HCT116 (cell line): ENCODE results near the gene RASSF3. TPM values are rescaled to one million over a fixed set of nuclear protein-coding genes. Genes with fewer than 3 reads are reported as not detected.

Experiments
- ATAC-seq: fragments of 200-7000 bp; cut with Tn5 transposase; 2 replicates; pipeline ENCODE4 v1.9.1; 2020; ENCODE audit warnings: mild to moderate bottlenecking, moderate library complexity
- BruUV-seq: library from RNA; stranded (reverse); fragments of 400-500 nt; replicated peaks from 2 replicates; lab custom pipeline; 2021; lab: Mats Ljungman, UMichigan
- CTCF ChIA-PET: fragments of 300-600 bp; sonication (Branson Sonifier 250); formaldehyde crosslinking; loops from one replicate; lab custom pipeline; 2021; ENCODE audit warnings: antibody characterized with exemption; lab: Charles Lee
- POLR2A ChIA-PET: fragments of 300-600, 350-600 bp; sonication (Branson Sonifier 250); formaldehyde crosslinking; loops from one replicate; lab custom pipeline; 2021; ENCODE audit warnings: antibody characterized with exemption; lab: Charles Lee
- RAD21 ChIA-PET, 2 experiments: fragments of 300-600 bp; sonication (Branson Sonifier 250); formaldehyde crosslinking; loops; one replicate each; lab custom pipeline; 2023; ENCODE audit warnings: low total read pairs in 2 of 2; ENCODE audit not compliant: uncharacterized antibody in 2 of 2, unreplicated experiment in 2 of 2, low non-redundant PET in 1 of 2; lab: Charles Lee
- DNase-seq: peaks from one replicate; pipeline ENCODE4 v3.0.0-alpha.2; 2010; ENCODE audit warnings: low read depth, low spot score
- H2AFZ ChIP-seq: fragments of 200-600 bp; shearing (Covaris generic), sonication (generic); 2 replicates; pipeline ENCODE4 v1.6.1; 2017; ENCODE audit warnings: low read depth, mixed run types, mixed read lengths, antibody characterized with exemption, low read length; ENCODE audit not compliant: poor library complexity, severe bottlenecking
- H3K27ac ChIP-seq: 2 replicates; pipeline ENCODE4 v1.5.1; 2012; ENCODE audit warnings: low read depth, low read length
- H3K27me3 ChIP-seq: fragments of 200-600 bp; sonication (generic); 2 replicates; pipeline ENCODE4 v1.6.1; 2016; ENCODE audit warnings: mixed run types, low read length, mixed read lengths; ENCODE audit not compliant: insufficient read depth
- H3K36me3 ChIP-seq, 2 experiments: fragments of 200-500 bp in 1 of 2; fragments of 200-600 bp in 1 of 2; sonication (Bioruptor generic) in 1 of 2; sonication (generic) in 1 of 2; 2 replicates each; pipeline versions ENCODE4 v1.5.1 to v1.6.1; 2014 to 2016; ENCODE audit warnings: low read length in 2 of 2, inconsistent platforms in 1 of 2, mixed read lengths in 1 of 2, mixed run types in 1 of 2; ENCODE audit not compliant: insufficient read depth in 2 of 2, control insufficient read depth in 1 of 2
- H3K4me1 ChIP-seq, 2 experiments: fragments of 200-600 bp in 1 of 2; sonication (generic) in 1 of 2; 2 replicates each; pipeline versions ENCODE4 v1.5.1 to v1.6.1; 2012 to 2017; ENCODE audit warnings: low read length in 2 of 2, inconsistent platforms in 1 of 2, mild to moderate bottlenecking in 1 of 2, mixed read lengths in 1 of 2, mixed run types in 1 of 2, moderate library complexity in 1 of 2; ENCODE audit not compliant: insufficient read depth in 2 of 2, control insufficient read depth in 1 of 2
- H3K4me2 ChIP-seq: fragments of 200-600 bp; sonication (generic); 2 replicates; pipeline ENCODE4 v1.6.1; 2017; ENCODE audit warnings: mixed run types, low read length, mixed read lengths
- H3K4me3 ChIP-seq, 2 experiments: fragments of 200-600 bp in 1 of 2; sonication (generic) in 1 of 2; replicated peaks in 1 of 2; 2 replicates each; pipeline ENCODE4 v1.5.1; 2011 to 2016; ENCODE audit warnings: low read length in 2 of 2, control low read depth in 1 of 2, low read depth in 1 of 2, mild to moderate bottlenecking in 1 of 2, mixed read lengths in 1 of 2, mixed run types in 1 of 2
- H3K79me2 ChIP-seq: fragments of 200-600 bp; sonication (generic); 2 replicates; pipeline ENCODE4 v1.6.1; 2017; ENCODE audit warnings: mild to moderate bottlenecking, mixed run types, low read length, moderate library complexity, mixed read lengths; ENCODE audit not compliant: insufficient read depth
- H3K9ac ChIP-seq: fragments of 200-600 bp; sonication (generic); 2 replicates; pipeline ENCODE4 v1.6.1; 2016; ENCODE audit warnings: low read length, mixed read lengths
- H3K9me2 ChIP-seq: fragments of 200-600 bp; sonication (generic), shearing (Covaris generic); 2 replicates; pipeline ENCODE4 v1.6.1; 2017; ENCODE audit warnings: mixed run types, mild to moderate bottlenecking, moderate library complexity; ENCODE audit not compliant: insufficient read depth
- H3K9me3 ChIP-seq, 2 experiments: fragments of 200-500 bp in 1 of 2; fragments of 200-600 bp in 1 of 2; sonication (Bioruptor generic) in 1 of 2; sonication (generic) in 1 of 2; 2 replicates each; pipeline ENCODE4 v1.6.1; 2014 to 2017; ENCODE audit warnings: low read length in 2 of 2, mixed read lengths in 2 of 2, inconsistent platforms in 1 of 2, low read depth in 1 of 2, mild to moderate bottlenecking in 1 of 2, mixed run types in 1 of 2, moderate library complexity in 1 of 2; ENCODE audit not compliant: control insufficient read depth in 1 of 2, insufficient read depth in 1 of 2
- H4K20me1 ChIP-seq: fragments of 200-600 bp; sonication (generic), shearing (Covaris generic); 2 replicates; pipeline ENCODE4 v1.6.1; 2017; ENCODE audit warnings: mixed run types, mild to moderate bottlenecking, moderate library complexity; ENCODE audit not compliant: insufficient read depth
- JUND ChIP-seq: IDR thresholded peaks from 2 replicates; pipeline ENCODE4 v1.6.1; 2012
- RAD21 ChIP-seq: IDR thresholded peaks from 2 replicates; pipeline ENCODE4 v1.6.1; 2012; ENCODE audit warnings: low read depth, mild to moderate bottlenecking
- YY1 ChIP-seq: IDR thresholded peaks from 2 replicates; pipeline ENCODE4 v1.6.1; 2011; ENCODE audit warnings: low read length, low read depth, moderate library complexity, mild to moderate bottlenecking; ENCODE audit not compliant: insufficient replicate concordance; ENCODE audit errors: extremely low read depth
- intact Hi-C: fragments of 100-400 bp; cut with micrococcal nuclease; formaldehyde crosslinking; loops from 2 replicates; pipeline ENCODE4 v1.10.0; 2022
- total RNA-seq: library from RNA; stranded (reverse); gene quantifications from one replicate; pipeline ENCODE4 v1.2.1, GENCODE V29; 2021; ENCODE audit not compliant: unreplicated experiment
- TF ChIP-seq, protein P1 (sequence below), 3 experiments: fragments of 200-600 bp in 1 of 3; sonication (generic) in 1 of 3; IDR thresholded peaks in 2 of 3; conservative IDR thresholded peaks in 1 of 3; 2 replicates each; pipeline ENCODE4 v1.5.1; 2012 to 2017; ENCODE audit warnings: low read depth in 2 of 3, low read length in 2 of 3, antibody characterized with exemption in 1 of 3, borderline replicate concordance in 1 of 3, control low read depth in 1 of 3, mild to moderate bottlenecking in 1 of 3, mixed read lengths in 1 of 3, mixed run types in 1 of 3, moderate library complexity in 1 of 3; ENCODE audit not compliant: insufficient read depth in 1 of 3

The RASSF3 gene
- total RNA-seq, 1 experiment from 2014 or later, result 67.1 TPM

DNA sequence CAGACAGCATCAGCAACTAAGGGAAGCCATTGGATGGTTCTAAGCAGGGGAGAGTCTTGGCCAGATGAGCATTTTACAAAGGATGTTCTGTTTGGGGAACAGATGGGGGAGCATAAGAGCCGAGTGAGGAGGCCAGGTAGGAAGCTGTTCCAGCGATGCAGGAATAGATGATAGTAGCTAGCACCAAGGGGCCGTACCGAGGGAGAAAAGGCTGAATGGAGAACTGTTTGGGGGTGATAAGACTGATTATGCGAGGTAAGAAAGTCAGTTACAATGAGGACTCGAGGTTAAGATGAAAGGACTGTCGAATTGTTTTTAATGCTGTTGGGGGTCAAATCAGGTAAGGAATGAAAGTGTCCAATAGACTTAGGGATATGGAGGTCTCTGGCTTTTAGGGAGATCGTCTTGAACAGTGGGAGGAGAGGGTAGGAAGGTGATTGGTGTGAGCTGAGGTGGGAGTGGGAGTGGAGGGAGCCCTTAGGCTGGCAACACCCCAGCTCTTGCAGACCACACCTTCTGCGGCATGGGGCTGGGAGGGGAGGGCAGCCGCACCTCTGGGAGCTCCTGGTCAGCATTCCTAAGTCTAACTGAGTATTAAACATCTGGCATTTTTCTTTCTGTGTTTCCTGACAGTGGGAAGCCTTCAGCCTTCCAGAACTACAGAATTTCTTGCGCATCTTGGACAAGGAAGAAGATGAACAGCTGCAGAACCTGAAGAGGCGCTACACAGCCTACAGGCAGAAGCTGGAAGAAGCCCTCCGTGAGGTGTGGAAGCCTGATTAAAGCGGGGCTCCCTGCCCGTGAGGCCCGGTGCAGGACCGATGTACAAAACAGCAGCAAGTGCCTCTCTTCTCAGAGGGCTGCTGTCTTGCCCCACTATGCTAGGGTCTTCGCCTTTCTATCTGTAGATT is 84.1 kb downstream of the RASSF3 start:
- Histone ChIP-seq H3K36me3 (peaks cover 11 to 31% of the 10 kb centered on the region in 2 experiments; a peak in 3 of 4 replicates), H3K4me2 (no peak overlapping the region), H3K9me2 (no peaks in the 10 kb centered on the region), H3K9ac (no peak overlapping the region), H3K27ac (no peak overlapping the region), H3K79me2 (peaks cover under 1% of the 10 kb centered on the region; the same call in 1 of the 2 replicates), H3K4me1 (peaks cover 7 to 15% of the 10 kb centered on the region in 2 experiments; a peak in 2 of 4 replicates), H3K4me3 (no peak overlapping the region), H2AFZ (no peak overlapping the region), H4K20me1 (0 out of 2 replicates have a peak, but pooled peaks cover 3% of the 10 kb centered on the region), H3K9me3 (no peaks in the 10 kb centered on the region), H3K27me3 (no peaks in the 10 kb centered on the region)
- BruUV-seq, result no TSS peak
- no peak for ATAC-seq
- no peak for DNase-seq
- ChIA-PET CTCF (interaction anchor here (1.2 to 5.1 kb wide), 2 partner anchors 85 to 145 kb away, joined by 4 to 93 read pairs; no protein-coding TSS in a partner anchor), POLR2A (no interaction called here), RAD21 (no interaction called here)
- TF ChIP-seq JUND (no peak), YY1 (no peak), RAD21 (no peak)
- TF ChIP-seq, protein P1, sequence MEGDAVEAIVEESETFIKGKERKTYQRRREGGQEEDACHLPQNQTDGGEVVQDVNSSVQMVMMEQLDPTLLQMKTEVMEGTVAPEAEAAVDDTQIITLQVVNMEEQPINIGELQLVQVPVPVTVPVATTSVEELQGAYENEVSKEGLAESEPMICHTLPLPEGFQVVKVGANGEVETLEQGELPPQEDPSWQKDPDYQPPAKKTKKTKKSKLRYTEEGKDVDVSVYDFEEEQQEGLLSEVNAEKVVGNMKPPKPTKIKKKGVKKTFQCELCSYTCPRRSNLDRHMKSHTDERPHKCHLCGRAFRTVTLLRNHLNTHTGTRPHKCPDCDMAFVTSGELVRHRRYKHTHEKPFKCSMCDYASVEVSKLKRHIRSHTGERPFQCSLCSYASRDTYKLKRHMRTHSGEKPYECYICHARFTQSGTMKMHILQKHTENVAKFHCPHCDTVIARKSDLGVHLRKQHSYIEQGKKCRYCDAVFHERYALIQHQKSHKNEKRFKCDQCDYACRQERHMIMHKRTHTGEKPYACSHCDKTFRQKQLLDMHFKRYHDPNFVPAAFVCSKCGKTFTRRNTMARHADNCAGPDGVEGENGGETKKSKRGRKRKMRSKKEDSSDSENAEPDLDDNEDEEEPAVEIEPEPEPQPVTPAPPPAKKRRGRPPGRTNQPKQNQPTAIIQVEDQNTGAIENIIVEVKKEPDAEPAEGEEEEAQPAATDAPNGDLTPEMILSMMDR (IDR thresholded peaks at IDR 0.05 in 2 of 3, conservative IDR thresholded peaks at IDR 0.05 in 1 of 3; ENCODE audit: borderline replicate concordance in 1 of 3, insufficient read depth in 1 of 3, low read depth in 2 of 3, low read length in 2 of 3), result no peak
- intact Hi-C loops, result loop anchor here (5.0 to 10.0 kb wide), 4 partner anchors 87 to 870 kb away; partner anchors contain the start of gene TBK1
